WERI-Rb-1 (cell line): ENCODE data around the gene ATXN7.

ENCODE experiments used
- DNase-seq: peaks from one replicate; pipeline ENCODE4 v3.0.0-alpha.2; 2020
- H3K27ac ChIP-seq: fragments of 250-450 bp; sonication (Bioruptor Pico); 2 replicates; pipeline ENCODE4 v1.5.1; 2020; ENCODE audit warnings: mild to moderate bottlenecking, moderate library complexity
- H3K27me3 ChIP-seq: fragments of 250-450 bp; sonication (Bioruptor Pico); 2 replicates; pipeline ENCODE4 v1.5.1; 2021; ENCODE audit warnings: mild to moderate bottlenecking, low read depth, moderate library complexity; ENCODE audit not compliant: insufficient read depth, severe bottlenecking
- H3K36me3 ChIP-seq: fragments of 250-450 bp; sonication (Bioruptor Pico); 2 replicates; pipeline ENCODE4 v1.5.1; 2020; ENCODE audit warnings: mild to moderate bottlenecking, moderate library complexity
- H3K4me3 ChIP-seq: 2 replicates; pipeline ENCODE4 v1.5.1; 2011; ENCODE audit warnings: low read depth, mild to moderate bottlenecking, control low read depth, low read length
- H3K9me3 ChIP-seq: fragments of 250-450 bp; sonication (Bioruptor Pico); 2 replicates; pipeline ENCODE4 v1.5.1; 2021; ENCODE audit warnings: mild to moderate bottlenecking, moderate library complexity; ENCODE audit not compliant: severe bottlenecking
- CTCF ChIP-seq: IDR thresholded peaks from 2 replicates; pipeline ENCODE4 v1.5.1; 2011; ENCODE audit warnings: low read depth, mild to moderate bottlenecking, control low read depth, inconsistent platforms, low read length

Gene ATXN7

GRCh38 chr3:63986146-63986545, 122.5 kb downstream of the ATXN7 start:
- Histone ChIP-seq H3K9me3 (no peaks in the 10 kb centered on the region), H3K27me3 (no peaks in the 10 kb centered on the region), H3K36me3 (peaks cover 63% of the 10 kb centered on the region), H3K27ac (no peak overlapping the region), H3K4me3 (no peak overlapping the region)
- TF ChIP-seq CTCF: no peak
- no peak for DNase-seq

- DNase-seq: no peak
- Histone ChIP-seq H3K9me3 (no peaks in the 10 kb centered on the region), H3K27me3 (no peaks in the 10 kb centered on the region), H3K27ac (no peak overlapping the region), H3K4me3 (no peak overlapping the region), H3K36me3 (peaks cover 59% of the 10 kb centered on the region)
- TF ChIP-seq CTCF: no peak
Measured at GRCh38 chr3:63986831-63987230, 123.2 kb downstream of the ATXN7 start.

- H3K9me3 ChIP-seq: no peaks in the 10 kb centered on the region
- H3K4me3 ChIP-seq: no peak overlapping the region
- H3K36me3 ChIP-seq: peaks cover 61% of the 10 kb centered on the region
- no peak for TF ChIP-seq CTCF
- no peaks in the 10 kb centered on the region for H3K27me3 ChIP-seq
- DNase-seq: no peak
- H3K27ac ChIP-seq: no peak overlapping the region
Measured at GRCh38 chr3:63988943-63989342, 125.3 kb downstream of the ATXN7 start.

- H3K9me3 ChIP-seq: no peaks in the 10 kb centered on the region
- TF ChIP-seq CTCF: no peak
- DNase-seq: no peak
- no peak overlapping the region for H3K4me3 ChIP-seq
- H3K27ac ChIP-seq: no peak overlapping the region
- H3K27me3 ChIP-seq: no peaks in the 10 kb centered on the region
- peaks cover 54% of the 10 kb centered on the region for H3K36me3 ChIP-seq
Measured at GRCh38 chr3:63990204-63990603, 126.5 kb downstream of the ATXN7 start.

- no peaks in the 10 kb centered on the region for H3K27me3 ChIP-seq
- peaks cover 54% of the 10 kb centered on the region for H3K36me3 ChIP-seq
- H3K9me3 ChIP-seq: no peaks in the 10 kb centered on the region
- TF ChIP-seq CTCF: no peak
- no peak overlapping the region for H3K4me3 ChIP-seq
- no peak for DNase-seq
- H3K27ac ChIP-seq: no peak overlapping the region
Measured at GRCh38 chr3:63990733-63991132, 127.1 kb downstream of the ATXN7 start.

- H3K27me3 ChIP-seq: no peaks in the 10 kb centered on the region
- no peak overlapping the region for H3K27ac ChIP-seq
- peaks cover 58% of the 10 kb centered on the region for H3K36me3 ChIP-seq
- no peaks in the 10 kb centered on the region for H3K9me3 ChIP-seq
- TF ChIP-seq CTCF: no peak
- no peak for DNase-seq
- H3K4me3 ChIP-seq: no peak overlapping the region
Measured at GRCh38 chr3:63991666-63992065, 128.0 kb downstream of the ATXN7 start.
